Stimulated activated CD8-positive, alpha-beta memory T cell treated with anti-CD3 and anti-CD28 coated beads, Interleukin-12 subunit alpha, Interleukin-12 subunit beta, amount 100 ng/mL, for 4 hours (primary cell): Measurements from ENCODE around the gene TNMD.
"Not testable (repeated sequence)": the region's sequence is repeated elsewhere in the genome, so short reads cannot be mapped to it uniquely, and the experiment has no call there.

Experiments
- DNase-seq: peaks from one replicate; pipeline ENCODE4 v3.0.0-alpha.2; 2020; ENCODE audit warnings: low read depth

The TNMD gene

DNA sequence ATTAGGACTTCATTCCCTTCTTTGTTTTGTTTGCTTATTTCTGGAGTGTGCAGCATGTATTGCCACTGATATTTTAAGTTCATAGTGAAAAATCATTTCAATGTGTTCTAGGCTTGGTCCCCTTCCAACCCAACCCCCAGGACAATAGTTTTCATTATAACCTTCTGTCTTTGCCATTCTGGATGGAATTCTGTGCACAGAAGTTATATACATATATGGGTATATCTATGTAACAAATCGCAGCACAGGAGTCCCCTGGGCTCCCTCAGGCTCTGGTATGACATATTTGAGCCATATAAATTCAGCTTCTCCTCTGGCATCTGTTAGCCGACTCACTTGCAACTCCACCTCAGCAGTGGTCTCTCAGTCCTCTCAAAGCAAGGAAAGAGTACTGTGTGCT is at the start of gene TNMD:
Gene TNMD, plus strand, starts transcription at position 326 of the 400 bp plus-strand sequence. CDS start 83 bp downstream, outside the sequence.
- no peak for DNase-seq

DNA sequence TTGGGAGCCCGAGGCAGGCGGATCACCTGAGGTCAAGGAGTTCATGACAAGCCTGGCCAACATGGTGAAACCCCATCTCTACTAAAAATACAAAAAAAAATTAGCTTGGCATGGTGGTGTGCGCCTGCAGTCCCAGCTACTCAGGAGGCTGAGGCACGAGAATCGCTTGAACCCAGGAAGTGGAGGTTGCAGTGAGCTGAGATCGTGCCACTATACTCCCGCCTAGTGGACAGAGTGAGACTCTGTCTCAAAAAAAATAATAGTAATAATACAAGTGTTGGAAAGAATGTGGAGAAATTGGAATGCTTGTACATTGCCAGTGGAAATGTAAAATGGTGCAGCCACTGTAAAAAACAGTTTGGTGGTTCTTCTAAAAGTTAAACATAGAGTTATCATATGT is 19.2 kb upstream of the TNMD start:
- DNase-seq = not testable (repeated sequence)

DNA sequence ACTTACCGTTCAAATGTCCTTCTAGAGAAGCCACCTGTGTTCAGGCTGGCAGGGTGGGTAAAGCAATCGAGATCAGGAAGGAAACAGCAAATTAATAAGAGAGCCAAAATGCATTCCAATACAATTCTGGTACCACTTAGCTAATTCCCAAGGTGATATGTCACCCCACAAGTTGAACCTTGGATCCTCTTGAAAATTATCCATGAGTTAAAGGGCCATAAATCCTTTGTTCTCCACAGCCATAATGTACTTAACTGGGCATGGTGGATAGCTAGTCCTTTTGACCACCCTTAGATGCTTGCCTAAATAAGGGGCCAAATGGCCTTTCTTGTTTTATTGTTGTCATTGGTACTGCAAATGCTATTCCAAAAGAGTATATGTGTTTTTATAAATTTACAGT is 2.0 kb downstream of the TNMD start:
- no peak for DNase-seq

DNA sequence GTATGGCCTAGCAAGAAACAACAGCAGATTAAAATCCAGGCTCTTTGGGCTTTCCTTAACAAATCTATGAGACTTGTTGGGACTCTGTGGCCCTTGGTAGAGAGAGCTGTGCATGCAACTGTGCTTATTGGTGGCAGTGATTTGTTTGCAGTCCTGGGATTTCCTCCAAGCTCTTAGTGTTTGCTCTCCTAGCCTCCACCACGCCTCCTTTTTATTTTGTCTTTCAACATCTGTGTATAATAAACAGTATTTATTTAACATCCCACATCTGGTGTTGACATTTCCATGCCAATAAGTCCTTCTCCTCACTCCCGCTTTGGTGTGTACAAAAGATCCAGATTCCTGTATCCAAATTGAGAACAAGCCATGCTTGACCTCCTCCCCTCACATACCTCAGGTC is 3.1 kb downstream of the TNMD start:
- no peak for DNase-seq

DNA sequence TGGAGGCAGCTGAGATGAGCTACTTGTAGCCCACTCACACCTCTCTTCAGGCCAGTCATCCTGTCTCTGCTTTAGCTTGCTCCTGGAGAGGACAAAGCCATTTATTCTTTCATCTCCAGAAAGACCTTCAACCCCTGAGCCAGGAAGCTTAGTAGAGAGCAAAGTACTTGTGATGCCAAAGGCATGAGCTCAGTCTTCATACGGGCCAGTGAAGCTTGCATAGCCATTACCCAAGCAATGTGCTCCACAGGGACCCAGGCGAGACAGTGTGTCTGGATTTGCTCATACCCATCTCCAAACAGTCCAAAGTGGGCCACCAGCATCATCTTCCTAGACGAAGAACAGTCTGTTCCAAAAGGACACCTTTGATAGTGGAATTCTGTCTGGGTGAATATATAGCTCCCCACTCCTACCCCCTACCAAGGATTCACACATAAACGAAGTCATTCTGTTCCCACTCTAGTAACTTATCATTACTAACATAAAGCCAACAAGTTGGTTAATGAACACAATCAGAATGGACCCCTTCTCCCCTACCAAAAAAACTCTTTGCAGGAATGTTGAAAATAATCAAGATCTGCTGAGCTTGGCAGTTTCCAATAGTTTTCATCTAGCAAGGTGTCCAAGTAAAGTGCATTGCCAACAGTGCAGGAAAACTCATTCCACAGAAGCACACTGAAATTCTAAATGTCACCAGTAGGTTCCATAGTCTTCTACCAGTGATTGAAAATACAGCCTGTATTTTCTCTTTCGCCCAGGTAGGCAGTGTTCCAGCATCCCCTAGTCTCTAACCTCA is 6.7 kb downstream of the TNMD start:
- no peak for DNase-seq

DNA sequence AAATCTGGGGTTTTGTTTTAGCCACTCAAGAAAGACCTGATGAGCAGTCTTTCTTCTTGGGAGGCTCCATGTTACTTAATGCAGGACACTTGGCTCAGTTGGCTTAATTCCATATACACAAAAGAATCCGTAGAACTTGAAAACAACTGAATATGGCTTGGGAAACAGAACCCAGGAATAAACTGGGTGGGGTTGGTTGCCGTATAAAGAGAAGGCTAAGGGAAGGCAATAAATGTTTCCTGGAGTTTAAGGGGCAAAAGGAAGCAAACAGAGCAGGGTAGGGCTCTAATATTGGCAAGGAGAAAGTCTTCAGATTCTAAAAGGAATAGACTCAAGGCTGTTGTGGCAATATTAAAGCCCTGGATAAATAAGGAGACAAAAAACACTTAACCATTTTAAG is 8.4 kb downstream of the TNMD start:
- DNase-seq = no peak

DNA sequence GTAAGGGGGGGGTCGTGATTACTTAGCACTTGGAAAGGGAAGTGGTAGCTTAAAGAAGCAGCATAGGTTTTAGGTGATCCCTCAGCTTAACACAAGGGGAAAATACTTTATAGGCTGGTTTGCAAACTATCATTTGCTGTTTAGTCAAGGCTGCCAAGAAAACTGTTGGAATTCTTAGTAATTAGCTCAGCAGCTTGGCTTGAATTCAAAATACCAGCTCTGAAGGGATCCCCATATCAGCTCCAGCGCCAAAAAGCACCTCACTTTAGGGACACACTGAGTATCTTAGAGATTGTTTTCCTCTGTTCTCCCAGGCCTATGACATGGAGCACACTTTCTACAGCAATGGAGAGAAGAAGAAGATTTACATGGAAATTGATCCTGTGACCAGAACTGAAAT is 8.8 kb downstream of the TNMD start:
- no peak for DNase-seq

DNA sequence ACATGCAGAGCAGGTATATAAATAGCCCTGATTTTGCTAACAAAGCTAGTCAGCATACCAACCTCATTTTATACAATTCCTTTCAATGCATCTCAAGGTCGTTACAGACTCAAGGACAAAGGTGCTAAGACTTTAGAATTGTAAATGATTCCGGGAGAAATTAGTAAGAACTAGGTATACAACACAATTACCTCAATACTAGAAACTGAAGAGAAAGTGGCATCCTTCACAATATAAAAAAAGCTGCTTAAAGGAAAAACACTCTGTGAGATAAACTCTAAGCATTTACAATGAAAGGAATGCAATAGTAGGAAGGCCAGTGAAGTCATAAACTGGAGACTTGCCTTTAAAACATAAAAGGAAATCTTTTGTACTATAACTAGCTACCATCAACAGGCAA is 11.9 kb downstream of the TNMD start:
- no peak for DNase-seq

DNA sequence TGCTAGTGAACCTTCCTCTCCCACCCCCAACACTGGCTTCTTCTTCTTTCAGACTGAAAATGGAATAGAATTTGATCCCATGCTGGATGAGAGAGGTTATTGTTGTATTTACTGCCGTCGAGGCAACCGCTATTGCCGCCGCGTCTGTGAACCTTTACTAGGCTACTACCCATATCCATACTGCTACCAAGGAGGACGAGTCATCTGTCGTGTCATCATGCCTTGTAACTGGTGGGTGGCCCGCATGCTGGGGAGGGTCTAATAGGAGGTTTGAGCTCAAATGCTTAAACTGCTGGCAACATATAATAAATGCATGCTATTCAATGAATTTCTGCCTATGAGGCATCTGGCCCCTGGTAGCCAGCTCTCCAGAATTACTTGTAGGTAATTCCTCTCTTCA is 14.7 kb downstream of the TNMD start:
- no peak for DNase-seq

DNA sequence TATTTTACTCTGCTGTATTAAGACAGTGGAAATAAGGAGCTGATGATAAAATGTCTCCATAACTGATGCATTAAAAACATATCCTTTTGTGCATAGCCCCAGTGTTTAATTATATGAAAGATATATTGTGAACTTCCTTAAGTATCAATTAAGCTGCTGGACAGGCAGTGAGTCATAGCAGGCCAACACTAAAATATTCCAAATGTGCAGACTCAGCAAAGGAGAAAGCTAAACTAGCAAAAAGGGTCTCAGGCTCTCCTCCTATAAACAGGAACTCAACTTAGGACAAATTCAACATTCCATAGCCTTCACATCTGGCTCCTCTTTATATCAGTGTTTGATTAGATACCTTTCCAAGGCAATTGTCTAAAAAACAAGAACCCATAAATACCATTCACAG is 15.6 kb downstream of the TNMD start:
- no peak for DNase-seq

DNA sequence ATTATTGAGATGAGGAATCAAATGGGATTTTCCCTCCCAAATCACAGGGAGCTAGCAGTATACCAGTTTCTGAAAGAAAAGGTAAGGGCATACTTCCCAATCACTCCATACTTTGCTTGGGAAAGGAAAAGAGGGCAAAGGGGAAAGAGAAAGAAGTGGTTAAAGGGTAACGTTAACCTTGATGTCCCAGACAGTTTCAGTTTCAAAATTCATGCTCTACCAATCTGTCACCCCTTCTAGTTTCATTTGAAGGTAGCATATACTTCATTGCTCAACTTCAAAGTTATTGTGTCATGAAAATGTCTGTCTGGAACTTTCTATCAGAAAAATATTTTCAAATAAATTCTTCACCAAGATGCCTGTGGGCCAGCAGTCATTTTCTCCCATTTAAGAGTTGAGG is 16.0 kb downstream of the TNMD start:
- no peak for DNase-seq

DNA sequence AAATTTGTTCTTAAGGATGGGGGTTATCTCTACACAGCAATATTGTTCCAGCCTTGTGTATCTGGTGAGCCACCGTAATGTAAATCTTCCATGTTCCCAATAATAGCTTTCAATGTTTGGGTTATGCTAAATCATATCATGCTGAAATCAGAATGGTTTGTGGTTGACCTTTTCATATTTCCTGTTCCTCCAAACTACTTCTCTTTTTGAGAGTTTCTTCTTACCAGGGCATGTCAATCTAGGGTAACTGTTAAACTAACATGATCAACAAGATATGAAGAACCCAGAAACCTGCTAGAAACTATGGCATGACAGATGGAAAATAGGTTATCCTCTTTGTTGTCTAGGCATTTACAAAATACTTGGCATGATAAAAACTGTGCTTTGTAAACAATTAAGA is 22.0 kb downstream of the TNMD start:
- DNase-seq = no peak

DNA sequence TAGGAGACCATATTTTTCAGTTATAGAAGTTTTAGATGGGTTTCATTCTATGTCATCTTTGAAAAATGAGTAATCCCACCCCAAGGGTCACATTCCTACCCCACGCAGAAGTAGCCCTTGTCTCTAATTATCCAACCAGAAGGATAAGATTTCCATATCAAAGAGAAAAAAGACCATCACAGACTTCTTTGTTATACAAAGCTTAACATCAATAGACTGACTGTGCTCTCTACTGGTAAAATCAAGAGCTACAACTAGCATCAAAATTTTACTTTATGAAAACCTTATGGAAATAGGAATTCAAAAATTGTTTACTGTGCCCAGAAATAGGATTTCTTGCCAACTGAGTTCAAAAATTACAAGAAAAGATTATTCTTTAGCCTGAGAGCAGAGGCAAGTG is 24.9 kb downstream of the TNMD start:
- DNase-seq = no peak

DNA sequence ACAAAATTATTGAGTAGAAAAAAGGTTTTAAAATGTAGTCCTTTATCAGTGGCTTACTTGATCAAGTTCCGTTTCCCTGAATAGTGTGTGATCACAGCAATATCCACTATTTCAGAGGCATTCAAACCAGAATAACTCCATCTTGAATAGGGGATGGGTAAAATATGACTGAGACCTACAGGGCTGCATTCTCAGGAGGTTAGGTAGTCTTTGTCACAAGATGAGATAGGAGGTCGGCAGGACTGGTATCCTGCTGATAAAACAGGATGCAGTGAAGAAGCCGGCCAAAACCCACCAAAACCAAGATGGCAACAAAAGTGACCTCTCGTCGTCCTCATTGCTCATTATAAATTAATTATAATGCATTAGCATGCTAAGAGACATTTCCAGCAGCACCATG is 27.2 kb downstream of the TNMD start:
- no peak for DNase-seq

DNA sequence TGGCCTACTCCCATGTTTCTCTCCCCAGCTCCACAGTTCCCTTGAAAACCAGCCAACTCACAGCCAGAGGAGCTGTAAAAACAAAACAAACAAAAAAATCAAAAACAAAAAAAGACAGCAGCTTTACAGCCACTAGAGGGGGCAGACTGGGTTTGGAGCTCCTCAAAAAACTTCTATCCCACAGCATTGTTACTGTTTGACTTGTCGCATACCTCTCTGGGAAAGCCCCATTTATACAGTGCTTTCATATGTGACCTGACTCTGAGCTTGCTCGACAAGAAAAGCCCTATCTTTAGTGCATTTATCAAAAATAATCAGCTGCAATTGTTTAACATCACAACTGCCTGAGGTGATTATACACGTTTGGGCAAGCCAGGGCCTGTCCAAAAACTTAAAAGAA is 30.3 kb downstream of the TNMD start:
- DNase-seq = no peak

DNA sequence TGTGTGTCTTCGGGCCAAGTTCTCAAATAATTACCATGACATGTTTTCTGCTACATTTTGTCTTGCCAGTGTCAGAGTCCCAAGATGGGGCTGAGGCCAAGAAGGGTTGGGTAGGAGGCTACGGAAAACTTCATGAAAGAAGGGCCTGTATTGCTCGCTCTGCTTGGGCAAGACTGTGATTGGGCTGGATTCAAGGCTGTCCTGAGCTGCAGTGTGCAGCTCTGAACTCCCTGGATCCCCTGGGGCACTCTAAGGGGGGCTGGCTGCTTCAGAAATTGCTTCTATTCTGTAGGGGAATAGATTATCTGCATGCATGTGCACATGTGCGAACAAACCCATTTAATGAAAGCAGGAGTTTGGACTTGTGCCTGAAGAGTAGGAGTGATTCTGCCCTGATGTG is 38.3 kb downstream of the TNMD start:
- DNase-seq = no peak

DNA sequence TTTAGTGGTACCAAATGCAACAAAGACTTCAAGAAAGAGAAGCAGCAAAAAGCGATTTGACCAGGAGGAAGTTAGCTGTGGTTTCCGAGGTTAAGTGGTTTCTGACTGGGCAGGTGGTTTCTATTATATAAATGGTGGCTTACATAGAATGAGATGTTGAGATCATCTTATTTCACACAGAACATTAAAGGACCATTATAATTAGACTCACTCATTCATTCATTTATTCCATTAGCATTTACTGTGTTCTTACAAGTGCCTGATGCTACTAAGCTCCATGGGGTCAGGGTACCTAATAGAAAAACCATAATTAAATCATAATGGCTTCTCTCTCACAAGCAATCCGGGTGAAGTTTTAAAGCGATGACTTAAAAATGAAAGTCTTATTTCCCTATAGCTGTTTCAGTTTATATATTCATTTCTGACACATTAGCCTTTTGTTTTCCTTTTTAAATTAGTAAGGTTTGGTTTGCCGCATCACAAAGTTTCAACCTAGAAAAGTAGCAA is 41.3 kb downstream of the TNMD start:
- no peak for DNase-seq

DNA sequence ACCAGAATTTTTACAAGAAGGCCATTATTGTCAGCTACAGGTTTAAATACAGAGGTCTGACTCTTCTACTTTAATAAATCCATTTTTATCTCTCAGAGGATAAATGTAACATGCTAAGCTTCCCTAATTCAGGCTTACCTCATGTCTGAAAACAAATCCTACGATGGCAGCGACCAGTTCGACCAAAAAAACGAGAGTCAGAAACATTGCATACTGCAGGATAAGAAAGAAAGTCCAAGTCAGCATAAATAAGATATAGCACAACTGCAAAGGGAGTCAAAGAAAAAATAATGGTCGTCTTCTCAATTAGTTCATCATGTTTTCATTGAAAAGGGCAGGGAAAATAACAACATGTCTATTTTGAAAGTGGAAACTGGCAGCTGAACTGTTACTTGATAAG is 50.3 kb downstream of the TNMD start:
- no peak for DNase-seq

DNA sequence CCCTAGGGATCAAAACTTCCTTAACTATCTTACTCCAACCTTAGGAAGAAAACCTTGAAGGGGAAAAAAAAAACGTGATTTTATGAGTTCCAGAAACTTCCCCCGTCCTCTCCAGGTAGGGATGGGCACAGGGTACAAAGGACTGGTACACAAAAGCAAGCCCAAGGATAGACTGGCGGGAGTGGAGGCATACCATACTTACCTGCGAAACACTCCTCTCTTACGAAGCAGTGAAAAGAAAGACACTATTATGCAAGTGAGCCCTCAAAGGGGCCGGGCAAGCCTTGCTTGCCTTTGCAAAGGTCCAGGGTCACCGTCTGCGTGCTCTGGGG is 51.2 kb downstream of the TNMD start:
- DNase-seq = no peak

DNA sequence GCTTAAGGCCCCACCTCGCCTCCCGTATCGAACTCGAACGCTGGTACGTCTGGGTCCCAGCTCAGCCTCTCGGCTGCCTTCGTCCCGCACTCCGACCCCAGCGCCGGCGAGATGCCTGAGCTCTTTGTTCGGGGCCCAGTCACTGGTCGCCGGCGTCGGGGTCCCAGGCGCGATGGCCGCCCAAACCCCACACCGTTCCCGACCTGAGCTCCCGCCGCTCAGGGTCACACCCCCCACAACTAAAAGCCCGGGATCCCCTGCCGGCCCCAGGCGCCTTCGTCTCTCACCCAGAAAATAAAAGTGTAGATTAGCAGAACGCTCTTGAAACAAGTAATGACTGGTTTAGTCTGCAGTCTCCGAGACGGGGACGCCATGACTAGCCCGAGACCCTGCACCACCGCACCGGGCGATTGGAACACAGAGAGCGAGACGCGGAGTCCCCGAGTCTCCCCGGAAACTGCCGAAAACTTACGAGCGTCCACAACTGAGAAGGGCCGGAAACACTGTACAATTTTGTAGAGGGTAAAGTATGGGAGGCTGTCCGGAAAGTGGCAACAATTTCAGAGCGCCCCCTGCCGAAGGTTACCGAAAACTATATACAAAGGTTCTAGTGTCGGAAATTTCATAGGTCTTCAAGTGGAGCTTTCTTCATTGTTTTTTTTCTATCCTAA is 51.7 kb downstream of the TNMD start, which contains the start of gene TSPAN6:
Gene TSPAN6, minus strand, starts transcription at position 486 of the 671 bp plus-strand sequence. Its CDS starts 112 bp downstream, at position 374.
- peak; percentile 33 for DNase-seq

DNA sequence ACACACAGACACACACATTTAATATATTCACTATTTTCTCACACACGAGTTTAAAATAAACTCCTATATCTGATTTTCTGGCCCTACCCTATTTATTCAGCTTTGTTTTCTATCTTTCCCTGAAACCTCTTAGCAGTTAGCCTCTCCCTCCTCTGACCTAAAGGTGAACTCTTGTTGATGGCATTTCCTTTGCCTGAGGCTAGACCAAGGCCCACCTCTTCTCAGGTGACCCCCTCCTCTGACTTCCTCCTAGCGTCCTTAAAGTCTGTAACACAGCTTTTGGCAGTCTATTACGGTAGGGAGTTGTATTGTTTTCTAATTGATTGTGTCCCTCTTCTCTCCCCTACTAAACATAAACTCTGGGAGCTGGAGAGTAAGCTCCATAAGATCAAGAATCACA is 57.6 kb downstream of the TNMD start:
- DNase-seq = no peak

DNA sequence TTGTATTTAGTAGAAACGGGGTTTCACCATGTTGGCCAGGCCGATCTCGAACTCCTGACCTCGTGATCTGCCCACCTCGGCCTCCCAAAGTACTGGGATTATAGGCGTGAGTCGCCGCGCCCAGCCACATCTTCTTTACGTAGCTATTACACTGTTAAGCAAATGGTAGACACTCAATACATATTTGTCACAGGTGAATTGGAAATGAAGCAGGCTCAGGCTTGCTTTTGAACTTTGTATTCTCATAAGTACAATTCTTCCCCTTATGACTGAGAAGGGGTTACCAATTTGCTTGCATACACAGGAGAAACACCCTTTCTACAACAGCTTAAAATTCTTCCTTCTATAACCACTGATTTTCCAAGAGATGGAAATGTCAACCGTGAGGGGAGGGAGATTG is 58.5 kb downstream of the TNMD start:
- DNase-seq = no peak

DNA sequence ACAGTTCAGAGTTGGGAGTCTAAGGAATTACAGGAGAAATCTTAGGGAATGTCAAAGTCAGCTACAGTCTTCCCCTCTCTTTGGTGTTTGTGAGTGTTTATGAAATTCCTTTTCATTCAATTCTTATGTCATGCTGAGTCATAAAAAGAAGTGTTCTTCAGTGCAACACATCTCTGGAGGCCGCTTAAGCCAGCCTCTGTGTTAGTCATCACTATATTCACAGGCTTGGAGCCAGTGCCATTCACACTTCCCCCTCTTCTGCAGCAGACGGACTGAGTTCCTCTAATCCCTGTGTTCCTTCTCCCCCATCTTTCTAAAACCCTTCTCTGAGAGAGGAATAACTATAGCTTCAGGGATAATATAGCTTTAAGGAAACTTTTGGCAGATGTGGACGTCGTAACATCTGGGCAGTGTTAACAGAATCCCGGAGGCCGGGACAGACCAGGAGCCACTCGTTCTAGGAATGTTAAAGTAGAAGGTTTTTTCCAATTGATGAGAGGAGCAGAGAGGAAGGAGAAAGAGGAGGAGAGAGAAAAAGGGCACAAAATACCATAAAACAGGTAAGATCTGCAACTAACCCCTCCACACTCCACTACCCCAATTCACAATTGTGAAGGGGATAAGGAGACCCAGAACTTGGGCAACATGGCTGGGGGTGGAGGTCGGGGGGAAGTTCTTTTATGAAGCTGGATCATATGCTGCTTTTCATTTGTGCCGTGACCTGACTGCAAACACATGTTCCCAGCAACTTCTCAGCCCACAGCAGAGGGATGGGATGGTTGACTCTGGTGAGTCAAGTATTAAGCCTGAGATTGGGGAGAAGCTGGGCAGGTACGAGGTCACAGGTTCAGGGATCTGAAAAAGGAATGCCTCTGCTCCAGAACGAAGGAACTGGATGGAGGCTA is 59.5 kb downstream of the TNMD start, which contains the start of gene SRPX2:
Gene SRPX2, plus strand, starts transcription at position 244 of the 905 bp plus-strand sequence. CDS start 2,124 bp downstream, outside the sequence.
- DNase-seq = no peak
